GM19099 (cell line): ENCODE results near the gene TIE1.

Experiments
- POLR2A ChIP-seq: IDR thresholded peaks from 3 replicates; pipeline ENCODE4 v1.6.1; 2011; ENCODE audit warnings: low read depth; ENCODE audit not compliant: insufficient read length; ENCODE audit errors: extremely low read depth

Gene TIE1

DNA sequence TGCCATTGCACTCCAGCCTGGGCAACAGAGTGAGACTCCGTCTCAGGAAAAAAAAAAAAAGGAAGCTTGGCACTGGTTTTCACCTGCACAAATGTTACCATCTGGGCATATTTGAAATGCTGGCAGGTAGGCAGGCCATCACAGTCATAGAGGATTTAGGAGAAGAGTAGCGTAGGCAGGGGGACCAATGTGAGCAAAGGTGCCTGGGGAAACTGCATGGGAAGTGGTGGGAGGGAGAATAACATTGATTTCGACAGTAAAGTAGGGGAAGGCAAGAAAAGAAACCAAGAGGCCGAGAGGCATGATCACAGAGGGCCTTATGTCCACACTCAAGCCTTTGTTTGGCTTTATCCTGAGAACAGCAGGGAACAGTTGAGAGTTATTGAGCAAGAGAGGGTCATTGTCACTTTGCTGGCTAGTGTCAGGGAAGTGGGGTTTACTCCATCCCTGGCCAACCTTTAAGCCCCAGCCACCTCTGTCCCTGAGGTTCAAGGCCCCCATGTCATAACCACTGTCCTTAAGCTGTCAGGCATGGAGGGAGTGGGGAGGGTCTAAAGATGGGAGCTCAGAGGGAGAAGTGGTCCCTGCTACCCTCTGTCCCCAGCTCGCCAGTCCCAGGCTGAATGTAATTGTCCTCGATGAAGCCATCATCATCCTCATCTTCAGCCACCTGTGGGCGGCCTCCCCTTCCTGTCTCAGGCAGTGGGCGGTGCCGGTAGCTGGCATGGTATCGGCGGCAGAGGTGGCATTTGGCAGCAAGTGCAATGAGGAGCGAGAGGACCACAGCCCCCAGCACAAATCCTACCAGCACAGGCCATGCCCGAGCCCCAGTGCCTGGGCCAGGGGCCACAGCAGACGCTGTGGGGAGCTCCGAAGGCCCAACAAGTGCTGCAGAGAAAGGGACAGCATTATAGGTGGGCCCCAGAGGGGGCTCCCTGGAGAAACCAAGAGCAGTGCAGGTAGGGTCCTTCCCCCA is 18.3 kb upstream of the TIE1 start:
- TF ChIP-seq POLR2A = no peak

GRCh38 chr1:43284065-43284464 is 16.7 kb upstream of the TIE1 start:
- TF ChIP-seq POLR2A = no peak

GRCh38 chr1:43284546-43285110 is 16.2 kb upstream of the TIE1 start:
- TF ChIP-seq POLR2A = no peak

- no peak for TF ChIP-seq POLR2A
These were observed 15.4 kb upstream of the TIE1 start, which contains the start of gene C1orf210 for GRCh38 chr1:43285269-43285990. Gene C1orf210, minus strand, starts transcription at chr1:43285581. Its CDS starts 2,311 bp downstream, at chr1:43283270.

- no peak for TF ChIP-seq POLR2A
These were observed 14.7 kb upstream of the TIE1 start for GRCh38 chr1:43286115-43286514.

GRCh38 chr1:43286533-43286932 is 14.2 kb upstream of the TIE1 start:
- no peak for TF ChIP-seq POLR2A

- TF ChIP-seq POLR2A = no peak
These were observed 12.6 kb upstream of the TIE1 start for GRCh38 chr1:43288058-43288784.

- TF ChIP-seq POLR2A = no peak
These were observed 11.7 kb upstream of the TIE1 start for GRCh38 chr1:43288785-43289706.

DNA sequence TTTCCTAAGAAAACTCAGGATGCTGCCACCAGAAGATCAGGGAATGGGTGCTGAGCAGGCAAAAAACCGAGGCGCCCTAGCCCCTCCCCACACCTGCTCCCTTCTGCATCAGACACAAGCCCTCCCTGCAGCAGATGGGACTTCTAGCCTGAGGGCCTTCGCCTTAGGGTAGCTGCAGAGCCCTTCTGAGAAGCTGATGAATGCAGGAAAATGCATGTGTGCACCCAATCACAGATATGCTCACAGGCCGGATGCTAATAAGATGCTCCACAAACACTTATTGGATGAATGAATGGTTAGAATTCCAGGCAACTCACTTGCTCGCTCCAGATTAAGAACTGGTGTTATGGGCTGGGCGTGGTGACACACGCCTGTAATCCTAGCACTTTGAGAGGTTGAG is 8.6 kb upstream of the TIE1 start:
- no peak for TF ChIP-seq POLR2A

DNA sequence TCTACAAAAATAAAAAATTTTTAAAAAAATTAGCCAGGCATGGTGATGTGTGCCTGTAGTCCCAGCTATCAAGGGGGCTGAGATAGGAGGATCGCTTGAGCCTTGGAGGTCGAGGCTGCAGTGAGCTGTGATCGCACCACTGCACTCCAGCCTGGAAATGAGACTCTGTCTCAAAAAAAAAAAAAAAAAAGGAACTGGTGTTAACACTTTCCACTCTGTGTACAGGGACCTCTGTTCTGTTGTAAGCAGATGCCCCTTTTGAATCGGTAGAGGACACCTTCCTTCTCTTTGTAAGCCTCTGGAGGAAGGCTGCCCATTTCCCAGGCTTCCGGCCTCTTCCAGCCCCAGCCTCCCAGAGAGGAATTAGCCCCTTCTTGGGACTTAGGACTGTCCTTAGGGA is 8.1 kb upstream of the TIE1 start:
- TF ChIP-seq POLR2A = no peak

- no peak for TF ChIP-seq POLR2A
These were observed 7.6 kb upstream of the TIE1 start for GRCh38 chr1:43293176-43293575.

DNA sequence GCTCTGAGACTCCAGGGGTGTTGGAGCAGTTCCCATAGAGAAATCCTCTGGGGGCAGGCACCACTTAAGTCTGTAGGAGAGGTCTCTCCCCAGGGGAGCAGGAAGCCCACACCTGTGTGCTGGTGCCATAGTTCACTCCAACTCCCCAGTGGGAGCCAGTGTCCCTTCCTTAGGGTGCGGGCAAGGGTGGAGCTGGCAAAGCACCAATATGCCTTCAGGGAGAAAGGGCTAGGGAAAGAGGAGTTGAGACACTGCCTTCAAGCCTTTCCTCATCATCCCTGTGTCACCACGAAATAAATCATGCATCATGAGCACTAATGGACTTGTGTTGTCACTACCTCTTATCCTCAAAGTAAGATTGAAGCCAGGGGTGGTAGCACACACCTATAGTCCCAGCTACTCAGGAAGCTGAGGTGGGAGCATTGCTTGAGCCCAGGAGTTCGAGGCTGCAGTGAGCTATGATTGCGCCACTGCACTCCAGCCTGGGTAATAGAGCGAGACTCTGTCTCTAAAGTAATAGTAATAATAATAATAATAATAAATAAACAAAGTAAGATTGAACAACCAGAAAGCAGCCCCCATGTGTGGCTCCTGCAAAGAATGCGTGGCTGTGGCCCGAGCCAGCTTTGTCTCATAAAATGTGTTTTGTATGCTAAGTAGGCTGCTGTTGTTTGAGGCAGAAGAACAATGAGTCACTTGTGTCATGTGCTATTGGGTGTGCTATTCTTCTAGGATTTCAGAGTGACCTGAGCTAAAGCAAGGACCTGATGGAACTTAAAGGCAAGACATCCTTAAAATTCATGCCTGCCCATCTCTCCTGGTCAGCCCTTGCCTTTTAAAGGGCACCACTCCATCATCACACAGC is 6.7 kb upstream of the TIE1 start:
- no peak for TF ChIP-seq POLR2A

GRCh38 chr1:43294761-43295160 is 6.0 kb upstream of the TIE1 start:
- TF ChIP-seq POLR2A = no peak
